PFSK-1 (cell line): Measurements from ENCODE around the gene RPAP2.

Source experiments
- POLR2AphosphoS5 ChIP-seq: IDR thresholded peaks from 2 replicates; pipeline ENCODE4 v1.6.1; 2012; ENCODE audit warnings: low read depth, mild to moderate bottlenecking, control low read depth, low read length, moderate library complexity
- REST ChIP-seq, 2 experiments: IDR thresholded peaks; 2 replicates each; pipeline versions ENCODE4 v1.6.1 to v1.8.0; 2011 to 2012; ENCODE audit warnings: low read depth in 2 of 2, low read length in 2 of 2, control low read depth in 1 of 2, inconsistent platforms in 1 of 2, mild to moderate bottlenecking in 1 of 2, moderate library complexity in 1 of 2; ENCODE audit not compliant: insufficient read depth in 1 of 2
- TAF1 ChIP-seq: IDR thresholded peaks from 2 replicates; pipeline ENCODE4 v1.6.1; 2012; ENCODE audit warnings: low read length, control low read depth, borderline replicate concordance; ENCODE audit not compliant: insufficient read depth

GRCh38 chr1:92446546-92446945 is 147.7 kb downstream of the RPAP2 start:
- TF ChIP-seq POLR2AphosphoS5 = no peak
- TF ChIP-seq REST (IDR thresholded peaks at IDR 0.05; ENCODE audit: insufficient read depth in 1 of 2, low read depth in 2 of 2, low read length in 2 of 2) = no peak
- TF ChIP-seq TAF1 = no peak
